Right renal pelvis (tissue), 4 donors: ENCODE results near the gene HIVEP3. TPM values are rescaled to one million over a fixed set of nuclear protein-coding genes. Genes with fewer than 3 reads are reported as not detected.

Experiments used
- DNase-seq, 4 donors: peaks; one replicate each; pipeline ENCODE4 v3.0.0-alpha.2; 2013; ENCODE audit warnings: low read depth in 4 of 4, low spot score in 3 of 4, missing footprints in 1 of 4
- polyA plus RNA-seq, 4 donors: library from polyadenylated mRNA; unstranded; fragments of 120-200 nt; gene quantifications; one replicate each; pipeline ENCODE4 v1.2.1, GENCODE V29; 2013; ENCODE audit not compliant: insufficient read length in 4 of 4

The HIVEP3 gene
- polyA plus RNA-seq, 4 donors: 3.9 to 4.9 (median 4.5) TPM

- no peak for DNase-seq
Observed at GRCh38 chr1:41851589-41851988, 67.1 kb downstream of the HIVEP3 start.

GRCh38 chr1:41850029-41850428, 68.7 kb downstream of the HIVEP3 start:
- no peak for DNase-seq

GRCh38 chr1:41849211-41849759, 69.4 kb downstream of the HIVEP3 start:
- no peak for DNase-seq

GRCh38 chr1:41848216-41848952, 70.3 kb downstream of the HIVEP3 start:
- DNase-seq: no peak

- DNase-seq: no peak
Observed at GRCh38 chr1:41847733-41848132, 71.0 kb downstream of the HIVEP3 start.

- DNase-seq: no peak
Observed at GRCh38 chr1:41846625-41847405, 71.9 kb downstream of the HIVEP3 start.

- DNase-seq: no peak
Observed at GRCh38 chr1:41844781-41845272, 73.9 kb downstream of the HIVEP3 start.

GRCh38 chr1:41844255-41844654, 74.5 kb downstream of the HIVEP3 start:
- DNase-seq: no peak

- no peak for DNase-seq
Observed at GRCh38 chr1:41842993-41843755, 75.5 kb downstream of the HIVEP3 start.

GRCh38 chr1:41842326-41842725, 76.4 kb downstream of the HIVEP3 start:
- DNase-seq: no peak

GRCh38 chr1:41840592-41841246, 78.0 kb downstream of the HIVEP3 start:
- no peak for DNase-seq

GRCh38 chr1:41838266-41838665, 80.5 kb downstream of the HIVEP3 start:
- no peak for DNase-seq

- no peak for DNase-seq
Observed at GRCh38 chr1:41837691-41838090, 81.0 kb downstream of the HIVEP3 start.

- no peak for DNase-seq
Observed at GRCh38 chr1:41835485-41835884, 83.2 kb downstream of the HIVEP3 start.

- no peak for DNase-seq
Observed at GRCh38 chr1:41833519-41834000, 85.2 kb downstream of the HIVEP3 start.

- no peak for DNase-seq
Observed at GRCh38 chr1:41830726-41831125, 88.0 kb downstream of the HIVEP3 start.

GRCh38 chr1:41827991-41828570, 90.6 kb downstream of the HIVEP3 start:
- no peak for DNase-seq

GRCh38 chr1:41823471-41823870, 95.3 kb downstream of the HIVEP3 start:
- DNase-seq: no peak

- no peak for DNase-seq
Observed at GRCh38 chr1:41822866-41823265, 95.9 kb downstream of the HIVEP3 start.

GRCh38 chr1:41819843-41820242, 98.9 kb downstream of the HIVEP3 start:
- no peak for DNase-seq
